COLO668 (cell line): Measurements from ENCODE around the gene C2orf92.
A peak's percentile ranks its signal among the peaks of the same experiment; 100 is the strongest.

Experiments used
- DNase-seq: peaks from one replicate; lab custom pipeline; 2025; ENCODE audit not compliant: unreplicated experiment; lab: John Stamatoyannopoulos, UW

The C2orf92 gene

DNA sequence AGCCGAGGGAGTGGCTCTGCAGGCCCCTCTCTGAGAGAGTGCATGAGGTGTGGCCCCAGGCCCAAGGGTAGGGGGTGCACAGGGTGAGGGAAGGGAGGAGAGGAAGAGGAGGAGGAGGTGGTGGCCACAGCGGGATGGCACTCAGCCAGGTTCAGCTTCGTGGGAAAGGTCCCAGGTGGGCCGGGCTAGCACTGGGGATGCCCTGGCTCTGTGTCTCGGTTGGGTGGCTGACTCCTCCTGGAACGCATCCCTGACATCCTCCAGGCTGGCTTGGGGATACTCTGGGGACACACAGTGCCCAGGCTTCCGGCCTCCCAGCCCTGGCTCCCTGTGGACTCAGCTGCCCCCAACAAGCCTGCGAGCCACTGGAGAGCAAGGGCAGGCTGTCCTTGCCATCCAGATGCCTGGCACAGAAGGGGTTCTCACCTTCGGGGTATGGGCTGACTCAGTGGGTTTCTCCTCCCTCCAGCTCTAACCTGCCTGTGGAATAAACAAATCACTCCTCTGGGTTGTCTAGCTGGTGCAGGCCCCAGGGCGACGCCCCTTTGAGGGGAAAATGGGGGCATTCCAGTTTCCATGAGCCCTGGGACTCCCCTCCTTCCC lies 43.3 kb downstream of the C2orf92 start:
- no peak for DNase-seq

DNA sequence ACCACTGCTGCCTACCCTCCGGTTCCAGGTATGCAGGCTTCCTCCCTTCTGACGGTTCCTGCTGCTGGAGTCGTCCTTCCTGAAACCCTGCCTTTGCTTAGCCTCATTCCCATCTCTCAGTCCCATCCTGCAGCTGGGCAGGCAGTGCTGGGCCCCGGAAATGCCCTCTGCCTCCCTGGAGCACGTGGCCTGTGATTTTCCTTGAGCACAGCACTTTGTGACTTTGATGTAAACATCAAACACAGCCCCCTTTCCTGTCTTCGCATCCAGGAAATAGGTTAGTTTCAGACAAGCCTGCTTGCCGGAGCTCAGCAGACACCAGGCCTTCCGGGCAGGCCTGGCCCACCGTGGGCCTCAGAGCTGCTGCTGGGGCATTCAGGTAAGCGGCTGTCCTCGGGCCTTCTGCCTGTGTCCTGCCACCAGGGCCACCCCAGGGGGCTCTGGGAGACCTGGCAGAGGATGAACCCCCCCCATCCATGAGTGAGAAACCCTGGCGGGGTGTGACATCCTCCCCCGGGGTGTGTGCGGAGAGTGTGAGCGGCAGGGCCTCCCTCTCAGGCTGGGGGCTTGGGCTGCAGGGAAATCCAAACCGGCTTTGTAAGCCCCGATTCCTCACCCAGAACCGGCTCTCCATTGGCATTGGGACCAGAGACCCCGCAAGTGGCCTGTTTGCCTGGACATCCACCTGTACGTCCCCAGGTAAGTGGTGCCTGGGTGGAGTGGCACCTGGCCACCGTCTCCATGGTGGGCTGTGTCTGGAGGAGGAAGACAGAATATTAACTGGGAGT lies 44.0 kb downstream of the C2orf92 start, which contains the start of gene ZAP70:
Gene ZAP70, plus strand, starts transcription at position 281 of the 788 bp plus-strand sequence. CDS start 10,461 bp downstream, outside the sequence.
- no peak for DNase-seq

DNA sequence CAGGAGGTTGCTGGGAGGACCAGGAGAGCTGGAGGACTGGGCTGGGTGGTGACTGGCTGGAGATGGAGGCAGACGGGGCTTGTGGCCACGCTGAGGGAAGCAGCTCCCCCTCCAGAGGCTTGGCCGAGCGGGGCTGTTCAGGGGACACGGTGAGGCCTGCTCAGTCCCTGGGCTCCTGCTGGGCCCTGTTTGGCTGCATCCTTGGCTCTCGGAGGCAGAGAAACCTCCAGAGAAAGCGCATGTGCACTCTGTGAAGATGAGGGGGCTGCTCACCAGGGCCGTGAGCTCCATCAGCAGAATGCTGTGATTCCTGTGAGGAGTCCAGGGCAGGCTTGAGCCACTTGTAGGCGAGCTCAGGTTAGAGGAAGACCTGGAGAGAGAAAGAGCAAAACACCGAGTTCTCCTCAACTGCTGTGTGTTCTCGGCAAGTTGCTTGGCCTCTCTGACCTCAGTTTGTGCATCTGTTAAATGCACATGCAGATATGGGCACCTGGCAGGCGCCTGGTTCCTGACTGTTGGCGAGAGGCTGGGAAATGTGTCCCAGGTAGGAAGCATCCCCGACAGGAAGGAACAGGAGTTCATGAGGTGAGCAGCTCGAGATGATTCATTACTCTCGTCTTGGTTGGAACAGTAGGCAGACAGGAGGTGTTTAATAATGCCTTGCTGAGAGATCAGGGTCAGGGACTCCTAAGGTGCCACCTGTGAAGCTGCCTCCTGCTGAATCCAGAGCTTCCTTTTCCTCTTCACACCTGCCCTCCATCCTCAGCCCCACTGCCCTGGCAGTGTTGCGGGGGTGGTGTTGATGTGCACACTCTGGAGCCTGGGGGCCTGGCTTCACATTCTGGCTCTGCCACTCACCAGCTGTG lies 44.8 kb downstream of the C2orf92 start:
- peak; percentile 12 for DNase-seq

DNA sequence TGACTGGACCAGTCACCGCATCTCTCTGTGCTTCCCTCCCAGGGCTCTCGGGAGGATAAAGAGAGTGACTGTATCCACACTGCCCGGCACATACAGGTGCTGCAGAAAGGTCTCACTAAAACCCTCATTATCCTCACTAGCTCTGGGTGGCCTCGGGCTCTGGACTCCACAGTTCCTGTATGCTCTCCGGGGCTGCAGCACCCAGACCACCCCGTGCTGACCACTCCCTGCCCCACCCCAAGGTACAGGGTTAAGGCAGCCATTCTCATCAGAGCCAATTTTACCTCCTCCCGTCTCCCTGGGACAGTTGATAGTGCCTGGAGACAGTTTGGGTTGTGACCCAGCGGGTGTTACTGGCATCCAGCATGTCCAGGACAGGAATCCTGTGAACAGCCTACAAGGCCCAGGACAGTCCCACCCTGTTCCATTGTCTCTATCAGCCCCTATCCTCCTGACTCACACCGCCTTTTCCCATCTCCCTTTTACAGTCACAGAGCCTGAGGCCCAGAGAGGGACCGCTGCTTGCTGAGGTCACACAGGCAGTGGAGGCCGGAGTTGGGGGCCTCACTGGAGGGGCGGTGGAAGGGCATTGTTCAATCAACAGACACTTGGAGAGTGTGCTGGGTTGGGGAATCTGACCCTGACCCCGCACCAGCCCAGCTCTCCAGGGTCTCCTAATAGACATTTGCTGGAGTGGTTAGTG lies 45.6 kb downstream of the C2orf92 start:
- DNase-seq: no peak

DNA sequence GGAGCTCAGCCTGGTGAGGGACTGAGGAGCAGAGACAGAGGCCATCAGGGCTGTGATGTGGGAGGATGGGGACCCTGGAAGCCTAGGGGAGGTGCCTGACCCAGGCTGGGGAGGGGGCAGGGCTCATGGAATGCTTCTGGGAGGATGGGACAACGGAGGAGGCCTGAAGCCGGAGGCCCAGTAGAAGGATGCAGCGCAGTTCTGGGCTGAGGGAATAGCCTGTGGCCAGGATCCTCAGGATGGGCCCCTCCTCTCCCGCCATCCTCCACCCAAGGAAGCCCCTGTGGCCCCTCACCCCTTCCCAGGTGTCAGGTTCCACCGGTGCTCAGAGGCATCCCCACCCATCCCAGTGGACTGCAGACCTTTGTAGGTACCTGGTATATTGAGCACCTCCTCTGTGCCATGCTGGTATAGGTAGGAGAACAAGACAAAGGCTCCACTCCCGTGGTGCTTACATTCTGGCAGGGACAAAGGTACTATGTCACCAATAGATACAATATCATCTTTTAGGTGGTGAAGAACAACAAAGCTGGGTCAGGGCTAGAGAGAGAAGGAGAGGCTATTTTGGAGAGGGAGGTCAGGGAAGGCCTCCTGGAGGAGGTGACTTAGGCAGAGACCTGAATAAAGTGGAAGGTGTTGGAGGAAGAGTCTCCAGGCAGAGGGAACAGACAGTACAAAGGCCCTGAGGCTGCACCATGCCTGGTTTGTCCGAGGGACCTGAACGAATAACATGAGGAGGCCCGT lies 46.6 kb downstream of the C2orf92 start:
- DNase-seq: no peak

GRCh38 chr2:97716695-97717612 lies 47.4 kb downstream of the C2orf92 start:
- no peak for DNase-seq

DNA sequence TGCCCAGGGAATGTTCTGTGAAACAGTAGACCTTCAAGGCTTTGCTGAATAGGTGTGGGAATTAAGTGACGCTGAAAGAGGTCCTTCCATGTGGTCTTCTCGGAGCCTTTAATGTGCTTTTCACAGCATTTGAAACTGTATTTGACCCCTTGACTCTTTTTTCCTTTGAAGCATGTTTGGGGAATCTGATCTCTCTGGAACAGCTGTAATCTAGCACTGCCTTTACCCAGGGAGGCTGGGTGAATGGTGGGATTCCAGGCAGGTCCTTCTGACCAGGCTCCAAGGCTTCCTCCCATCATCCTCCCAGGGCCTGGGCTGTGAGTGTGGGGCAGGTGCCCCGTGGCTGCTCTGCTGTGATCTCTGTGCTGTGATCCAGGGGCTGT lies 48.1 kb downstream of the C2orf92 start:
- DNase-seq: no peak

DNA sequence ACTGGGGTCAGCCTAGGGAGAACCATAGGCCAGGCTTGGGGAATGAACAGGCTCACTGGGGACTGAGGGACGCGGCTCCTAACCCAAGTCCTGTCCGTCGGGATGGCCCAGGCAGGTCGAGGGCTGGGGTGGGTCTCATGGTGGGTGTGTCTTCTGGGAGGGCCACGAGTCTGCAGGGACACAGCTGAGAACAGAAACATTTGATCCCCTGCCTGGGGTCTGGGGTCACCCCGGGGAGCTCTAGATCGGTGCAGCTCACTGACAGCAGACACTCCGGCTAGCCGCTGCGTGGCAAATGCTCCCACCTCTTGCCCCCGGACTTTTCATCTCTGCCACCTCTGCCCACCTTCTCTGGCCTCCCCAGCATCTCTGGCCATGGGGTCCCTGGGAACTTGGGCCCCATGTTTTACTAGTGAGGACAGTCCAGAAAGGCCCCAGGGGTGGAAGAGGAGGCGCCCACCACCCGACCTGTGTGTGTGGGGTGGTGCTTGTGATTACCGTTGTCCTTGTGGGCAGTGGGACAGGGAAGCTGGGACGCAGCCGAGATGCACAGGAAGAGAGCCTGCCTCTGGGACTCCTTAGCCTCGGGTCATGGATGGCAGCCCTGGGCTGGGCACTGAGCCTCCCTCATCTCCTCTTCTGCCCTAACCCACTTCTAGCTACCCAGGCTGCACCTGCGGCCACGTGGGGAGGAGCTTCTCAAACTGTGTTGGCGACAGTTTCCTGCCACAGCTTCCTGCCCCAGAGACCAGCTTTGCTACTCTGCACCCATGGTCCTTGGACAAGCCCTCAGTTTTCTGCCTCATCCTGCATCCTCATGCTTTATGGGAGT lies 48.8 kb downstream of the C2orf92 start:
- DNase-seq: peak; percentile 8

DNA sequence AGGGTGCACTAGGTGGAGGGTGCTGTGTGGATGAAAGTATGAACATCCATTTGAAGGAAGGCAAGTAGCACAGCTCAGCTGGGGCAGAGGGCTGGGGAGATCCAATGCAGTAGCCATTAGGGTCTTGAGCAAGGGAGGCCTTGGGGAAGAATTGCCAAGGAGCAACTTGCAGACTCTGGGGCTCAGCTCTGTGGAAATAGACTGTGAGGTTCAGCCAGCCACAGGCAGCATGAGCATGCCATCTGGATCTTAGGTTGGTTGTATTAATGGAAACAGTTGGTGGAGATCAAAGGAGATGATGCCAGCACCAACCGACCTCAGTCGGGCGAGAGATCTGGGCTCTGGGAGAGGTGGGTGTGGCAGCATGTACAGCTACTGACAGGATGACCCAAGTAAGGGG lies 49.4 kb downstream of the C2orf92 start:
- DNase-seq: no peak

GRCh38 chr2:97719362-97720155 lies 50.0 kb downstream of the C2orf92 start:
- no peak for DNase-seq

DNA sequence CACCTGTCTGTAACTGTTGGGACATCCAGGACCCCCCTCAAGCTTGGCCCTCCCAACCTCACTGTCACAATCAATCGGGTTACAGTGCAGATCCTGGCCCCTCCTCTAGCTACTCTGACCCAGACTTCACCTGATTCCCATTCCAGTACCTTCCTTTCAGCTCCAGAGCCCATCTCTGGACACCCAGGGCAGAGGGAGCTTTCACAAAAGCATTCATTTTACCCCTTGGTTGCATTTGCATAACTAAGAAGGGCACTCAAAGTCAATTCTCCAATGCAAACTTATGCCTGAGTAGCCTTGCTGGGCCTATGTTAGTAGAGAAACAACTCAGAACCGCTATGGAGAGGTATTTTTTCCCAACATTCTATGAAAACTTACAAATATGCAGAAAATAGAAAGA lies 51.2 kb downstream of the C2orf92 start:
- DNase-seq: no peak

DNA sequence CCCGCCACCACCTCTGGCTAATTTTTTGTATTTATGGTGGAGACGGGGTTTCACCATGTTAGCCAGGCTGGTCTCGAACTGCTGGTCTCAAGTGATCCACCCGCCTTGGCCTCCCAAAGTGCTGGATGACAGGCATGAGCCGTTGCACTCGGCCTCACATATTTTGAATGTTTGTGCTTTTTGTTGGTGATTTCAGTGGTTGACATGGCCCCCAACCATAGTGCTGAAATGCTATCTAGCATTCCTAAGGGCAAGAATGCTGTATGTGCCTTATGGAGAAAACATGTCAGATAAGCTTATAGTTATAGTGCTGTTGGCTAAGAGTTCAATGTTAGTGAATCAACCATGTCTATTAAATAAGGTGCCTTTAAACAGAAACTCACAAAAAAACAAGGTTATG lies 52.7 kb downstream of the C2orf92 start:
- DNase-seq: no peak

DNA sequence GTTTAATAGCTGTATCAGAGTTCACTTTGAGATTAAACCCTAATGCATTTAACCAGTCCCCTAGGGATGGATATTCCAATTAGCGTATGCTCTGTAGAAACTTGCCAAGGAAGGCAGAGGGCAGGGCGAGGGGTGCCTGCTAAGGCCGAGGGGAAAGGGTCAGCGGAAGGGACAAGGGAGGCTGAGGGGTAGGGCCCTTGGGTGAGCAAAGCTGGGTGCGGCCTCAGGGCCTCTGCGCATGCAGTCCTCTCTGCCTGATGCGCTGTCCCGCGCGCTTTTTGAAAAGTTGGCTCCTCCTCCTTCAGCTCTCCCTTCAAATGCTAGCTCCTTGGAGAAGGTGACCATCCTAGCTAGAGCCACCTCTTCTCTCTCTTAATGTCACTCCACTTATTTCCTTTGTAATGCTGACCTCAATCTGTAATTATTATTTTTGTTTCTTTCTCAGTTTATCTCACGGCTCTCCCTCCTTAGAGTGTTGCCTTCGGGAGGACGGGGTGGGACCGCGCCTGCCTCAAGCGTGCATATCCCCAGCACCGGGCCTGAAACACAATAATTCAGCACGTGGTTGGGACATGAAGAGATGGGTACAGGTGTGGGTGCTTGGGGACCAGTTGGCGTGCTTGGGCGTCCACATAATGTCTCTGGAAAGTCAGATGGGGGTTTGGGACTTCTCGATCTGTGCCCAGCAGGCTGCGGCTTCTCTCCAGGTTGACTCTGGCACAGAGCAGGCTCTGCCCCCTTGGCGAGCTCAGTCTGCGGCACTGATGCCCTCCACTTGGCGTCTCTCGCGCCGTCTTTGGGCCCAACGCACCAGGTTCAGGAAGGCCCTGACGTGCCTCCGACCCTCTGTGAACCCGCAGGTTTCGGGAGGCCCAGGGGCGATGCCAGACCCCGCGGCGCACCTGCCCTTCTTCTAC lies 53.9 kb downstream of the C2orf92 start:
- no peak for DNase-seq

- no peak for DNase-seq
These were observed 54.5 kb downstream of the C2orf92 start for GRCh38 chr2:97724073-97724410.

DNA sequence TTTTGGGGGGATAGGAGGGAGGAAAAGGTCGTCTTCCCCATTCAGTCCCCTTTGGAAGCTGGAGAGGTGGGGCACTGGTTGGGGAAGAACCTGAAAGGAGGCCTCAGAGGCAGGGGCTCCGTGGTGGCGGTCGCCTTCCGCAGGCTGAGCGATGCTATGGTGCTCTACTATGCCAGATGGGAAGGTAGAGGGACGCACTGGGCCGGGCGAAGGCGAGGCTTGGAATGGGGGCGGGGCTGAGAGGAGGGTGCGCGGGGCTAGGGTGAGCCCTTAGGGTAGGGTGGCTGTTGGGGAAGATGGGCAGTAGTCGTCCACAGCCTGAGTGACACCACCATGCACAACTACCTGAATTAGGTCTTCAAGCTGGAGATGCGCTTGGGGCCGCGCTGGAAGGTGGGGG lies 55.0 kb downstream of the C2orf92 start:
- DNase-seq: no peak

- DNase-seq: no peak
These were observed 55.6 kb downstream of the C2orf92 start for GRCh38 chr2:97724946-97725688.
